ENCODE results near the gene OR7C1. TPM values are rescaled to one million over a fixed set of nuclear protein-coding genes. Genes with fewer than 3 reads are reported as not detected.

The OR7C1 gene
- total and polyA plus RNA-seq, 2 of the 8 experiments (the other 6 are each of a cell fraction or from before 2014, with no cell fraction given): not detected

GRCh38 chr19:14770136-14770535, 64.8 kb downstream of the OR7C1 start:
- FAIRE-seq (no peak), DNase-seq (ENCODE audit: low read depth in 1 of 2, low spot score in 2 of 2) (peak in 1 of 2 experiments; percentile 10)
- 93% methylated on average over 5 of the region's 5 CpGs; no CpG with 5 or more reads in 1 of the 2 experiments for whole genome bisulfite sequencing, 2 experiments (ENCODE audit: extremely low coverage in 1 of 2, insufficient coverage in 1 of 2, insufficient read length in 1 of 2, insufficient replicate concordance in 2 of 2, low coverage in 1 of 2, low lambda C conversion rate in 2 of 2, missing lambda C conversion rate in 1 of 2)
- no peak for TF ChIP-seq RBBP5 (IDR thresholded peaks at IDR 0.05; ENCODE audit: borderline replicate concordance, low read depth, low read length)
- TF ChIP-seq E2F6 (IDR thresholded peaks at IDR 0.05): no peak
- TF ChIP-seq SRF (IDR thresholded peaks at IDR 0.05; ENCODE audit: low read depth, low read length): no peak
- no peak for TF ChIP-seq RXRA (IDR thresholded peaks at IDR 0.05; ENCODE audit: insufficient read depth, low read depth, low read length)
- TF ChIP-seq POLR2AphosphoS5 (IDR thresholded peaks at IDR 0.05; ENCODE audit: low read depth, low read length): no peak
- no peak for TF ChIP-seq MAFK (IDR thresholded peaks at IDR 0.05; ENCODE audit: low read depth, low read length)
- TF ChIP-seq NANOG (IDR thresholded peaks at IDR 0.05; ENCODE audit: insufficient read depth, low read depth, low read length, poor library complexity, severe bottlenecking): no peak
- no peak for TF ChIP-seq CREB1 (IDR thresholded peaks at IDR 0.05)
- TF ChIP-seq TCF12 (IDR thresholded peaks at IDR 0.05; ENCODE audit: low read depth, low read length): no peak

More at GRCh38 chr19:14770136-14770535, 64.8 kb downstream of the OR7C1 start:
- Histone ChIP-seq H3K4me3 (ENCODE audit: extremely low read depth in 1 of 4, insufficient read depth in 2 of 4, low read depth in 3 of 4, low read length in 4 of 4) (no peak overlapping the region), H2BK5ac (ENCODE audit: low read depth, low read length) (no peak overlapping the region), H4K5ac (ENCODE audit: insufficient read length, low read depth, low read length) (no peak overlapping the region), H3K23me2 (ENCODE audit: low read depth, low read length) (0 out of 2 replicates have a peak, but pooled peaks cover 3% of the 10 kb centered on the region), H3K27ac (ENCODE audit: low read depth, low read length) (no peak overlapping the region), H3K4me2 (ENCODE audit: insufficient read depth in 1 of 2, low read depth in 2 of 2, low read length in 2 of 2) (no peak overlapping the region), H3K18ac (ENCODE audit: extremely low read depth, low read length) (no peak overlapping the region), H3K56ac (replicated peaks; ENCODE audit: insufficient read length, low read depth, low read length) (no peak overlapping the region), H4K20me1 (replicated peaks in 1 of 2; ENCODE audit: control insufficient read depth in 1 of 2, insufficient read depth in 2 of 2, low read length in 2 of 2) (peaks cover 0 to 2% of the 10 kb centered on the region in 2 experiments), H3K23ac (ENCODE audit: insufficient read length) (no peak overlapping the region), H2AFZ (ENCODE audit: low read length) (no peak overlapping the region), H3K27me3 (replicated peaks in 1 of 4; ENCODE audit: control insufficient read depth in 3 of 4, extremely low read depth in 1 of 4, insufficient read depth in 3 of 4, low read length in 3 of 4) (no peaks in the 10 kb centered on the region), H4K8ac (ENCODE audit: extremely low read depth, insufficient read depth, low read length) (no peak overlapping the region), H2BK12ac (ENCODE audit: low read depth, low read length) (no peak overlapping the region), H4K91ac (replicated peaks; ENCODE audit: insufficient read length, low read length) (no peak overlapping the region), H3K79me2 (ENCODE audit: control insufficient read depth in 1 of 2, insufficient read depth in 2 of 2, low read length in 2 of 2) (no peaks in the 10 kb centered on the region), H3K14ac (ENCODE audit: insufficient read length) (no peak overlapping the region), H2AK5ac (ENCODE audit: low read depth, low read length) (no peak overlapping the region), H3K79me1 (ENCODE audit: low read depth, low read length) (no peaks in the 10 kb centered on the region), H2BK120ac (replicated peaks; ENCODE audit: low read depth, low read length) (no peak overlapping the region), H2BK15ac (ENCODE audit: low read length) (no peak overlapping the region), H3K36me3 (ENCODE audit: control insufficient read depth in 2 of 4, insufficient read depth in 4 of 4, low read length in 3 of 4) (peaks cover 0 to 9% (median 4%) of the 10 kb centered on the region in 4 experiments; a peak in 1 of 8 replicates), H3K4me1 (replicated peaks in 1 of 4; ENCODE audit: control insufficient read depth in 3 of 4, insufficient read depth in 4 of 4, low read length in 3 of 4) (no peaks in the 10 kb centered on the region), H3K9ac (replicated peaks in 1 of 4; ENCODE audit: extremely low read depth in 1 of 4, low read depth in 3 of 4, low read length in 3 of 4) (no peak overlapping the region), H3K9me3 (ENCODE audit: insufficient read depth in 2 of 2, low read depth in 1 of 2, low read length in 1 of 2) (no peaks in the 10 kb centered on the region), H3K4ac (replicated peaks; ENCODE audit: insufficient read length, low read depth, low read length) (no peak overlapping the region), H2BK20ac (ENCODE audit: low read length) (no peak overlapping the region)
- CTCF ChIA-PET (ENCODE audit: partially characterized antibody): interaction anchor here (1.0 kb wide), 1 partner anchor 16 kb away, joined by 3 read pairs; no protein-coding TSS in a partner anchor
- POLR2A ChIA-PET (ENCODE audit: partially characterized antibody): no interaction called here

Data from H1 (cell line).